Bronchial epithelial cell (primary cell): ENCODE measurements around the gene NFAM1. TPM values are rescaled to one million over a fixed set of nuclear protein-coding genes. Genes with fewer than 3 reads are reported as not detected.

ENCODE experiments used
- DNase-seq: peaks from one replicate; pipeline ENCODE4 v3.0.0-alpha.2; 2010; ENCODE audit warnings: low read depth
- FAIRE-seq: peaks from 2 replicates; lab custom pipeline; 2011; peaks lifted over from hg19 to GRCh38; lab: Jason Lieb, UNC
- H3K27me3 ChIP-seq: 2 replicates; pipeline ENCODE4 v1.5.1; 2011; ENCODE audit warnings: low read length; ENCODE audit not compliant: control insufficient read depth, insufficient read depth
- H3K36me3 ChIP-seq: 2 replicates; pipeline ENCODE4 v1.5.1; 2011; ENCODE audit warnings: low read length; ENCODE audit not compliant: control insufficient read depth, insufficient read depth
- H3K4me3 ChIP-seq: 2 replicates; pipeline ENCODE4 v1.5.1; 2011; ENCODE audit warnings: mild to moderate bottlenecking, low read depth, low read length, control low read depth
- CTCF ChIP-seq: IDR thresholded peaks from 2 replicates; pipeline ENCODE4 v1.5.1; 2011; ENCODE audit warnings: mild to moderate bottlenecking, moderate library complexity, low read length, control low read depth, inconsistent platforms; ENCODE audit not compliant: insufficient read depth, severe bottlenecking
- total RNA-seq: library from RNA; depleted of rRNA; stranded (reverse); fragments of >200 nt; gene quantifications from 2 replicates; pipeline ENCODE4 v1.2.1, GENCODE V29; 2014

Gene NFAM1
- total RNA-seq, 1 donor from 2014 or later = not detected

GRCh38 chr22:42428025-42428424 is 4.2 kb downstream of the NFAM1 start:
- Histone ChIP-seq H3K4me3 (no peak overlapping the region), H3K36me3 (no peaks in the 10 kb centered on the region), H3K27me3 (peaks cover 15% of the 10 kb centered on the region)
- DNase-seq (no peak), FAIRE-seq (no peak)
- no peak for TF ChIP-seq CTCF

GRCh38 chr22:42427167-42427566 is 5.0 kb downstream of the NFAM1 start:
- H3K4me3 ChIP-seq = no peak overlapping the region
- peak; percentile 68 for FAIRE-seq
- no peak for TF ChIP-seq CTCF
- H3K36me3 ChIP-seq = no peaks in the 10 kb centered on the region
- peaks cover 10% of the 10 kb centered on the region for H3K27me3 ChIP-seq
- DNase-seq = no peak

GRCh38 chr22:42425989-42426355 is 6.2 kb downstream of the NFAM1 start:
- FAIRE-seq = no peak

GRCh38 chr22:42425337-42425988 is 6.7 kb downstream of the NFAM1 start:
- H3K36me3 ChIP-seq = no peaks in the 10 kb centered on the region
- FAIRE-seq = no peak
- peak; percentile 67 for DNase-seq
- H3K27me3 ChIP-seq = no peaks in the 10 kb centered on the region
- peak overlapping the region; percentile 3 for H3K4me3 ChIP-seq
- TF ChIP-seq CTCF = no peak

More at GRCh38 chr22:42425989-42426355, 6.2 kb downstream of the NFAM1 start:
- peak; percentile 8 for DNase-seq
- Histone ChIP-seq H3K36me3 (no peaks in the 10 kb centered on the region), H3K27me3 (peaks cover 3% of the 10 kb centered on the region), H3K4me3 (no peak overlapping the region)
- TF ChIP-seq CTCF = no peak

GRCh38 chr22:42419243-42419881 is 12.8 kb downstream of the NFAM1 start:
- DNase-seq = no peak
- Histone ChIP-seq H3K4me3 (no peak overlapping the region), H3K27me3 (no peaks in the 10 kb centered on the region), H3K36me3 (no peaks in the 10 kb centered on the region)
- TF ChIP-seq CTCF = no peak
- FAIRE-seq = no peak
